H1 (cell line): ENCODE measurements around the gene C17orf113. TPM values are rescaled to one million over a fixed set of nuclear protein-coding genes. Genes with fewer than 3 reads are reported as not detected.

ENCODE experiments used
- CTCF ChIA-PET: fragments of 300-600 bp; sonication (Branson Sonifier 250); formaldehyde crosslinking; loops from one replicate; lab custom pipeline; 2021; ENCODE audit not compliant: partially characterized antibody; lab: Charles Lee
- POLR2A ChIA-PET: fragments of 300-600 bp; sonication (Branson Sonifier 250); formaldehyde crosslinking; loops from one replicate; lab custom pipeline; 2021; ENCODE audit warnings: inconsistent platforms; ENCODE audit not compliant: partially characterized antibody; lab: Charles Lee
- DNase-seq, 2 experiments: peaks; one replicate each; pipeline versions ENCODE4 v3.0.0 to v3.0.0-alpha.2; 2010 to 2022; ENCODE audit warnings: low spot score in 2 of 2, low read depth in 1 of 2, mixed read lengths in 1 of 2
- FAIRE-seq: peaks from 2 replicates; lab custom pipeline; 2011; peaks lifted over from hg19 to GRCh38; lab: Jason Lieb, UNC
- H2AFZ ChIP-seq: 2 replicates; pipeline ENCODE4 v1.8.1; 2012; ENCODE audit warnings: low read length, inconsistent platforms
- H2AK5ac ChIP-seq: 2 replicates; pipeline ENCODE4 v1.6.1; 2013; ENCODE audit warnings: low read depth, low read length
- H2BK120ac ChIP-seq: replicated peaks from 2 replicates; pipeline ENCODE3; 2013; ENCODE audit warnings: low read depth, low read length, inconsistent platforms
- H2BK12ac ChIP-seq: 2 replicates; pipeline ENCODE4 v1.6.1; 2013; ENCODE audit warnings: low read depth, low read length
- H2BK15ac ChIP-seq: 2 replicates; pipeline ENCODE4 v1.6.1; 2013; ENCODE audit warnings: low read length
- H2BK20ac ChIP-seq: 2 replicates; pipeline ENCODE4 v1.6.1; 2013; ENCODE audit warnings: low read length
- H2BK5ac ChIP-seq: 2 replicates; pipeline ENCODE4 v1.6.1; 2013; ENCODE audit warnings: low read depth, low read length
- H3K14ac ChIP-seq: 2 replicates; pipeline ENCODE4 v1.6.1; 2013; ENCODE audit warnings: inconsistent platforms; ENCODE audit not compliant: insufficient read length
- H3K18ac ChIP-seq: 2 replicates; pipeline ENCODE4 v1.6.1; 2013; ENCODE audit warnings: low read length; ENCODE audit errors: extremely low read depth
- H3K23ac ChIP-seq: 2 replicates; pipeline ENCODE4 v1.6.1; 2013; ENCODE audit warnings: inconsistent platforms; ENCODE audit not compliant: insufficient read length
- H3K23me2 ChIP-seq: 2 replicates; pipeline ENCODE4 v1.6.1; 2013; ENCODE audit warnings: low read depth, low read length
- H3K27ac ChIP-seq: 2 replicates; pipeline ENCODE4 v1.6.1; 2011; ENCODE audit warnings: low read depth, low read length, inconsistent platforms
- H3K27me3 ChIP-seq, 4 experiments: replicated peaks in 1 of 4; 1 replicate in 1 of 4; 2 replicates in 3 of 4; pipeline versions ENCODE4 v1.6.1 to v1.8.1; 2011 to 2013; ENCODE audit warnings: low read length in 3 of 4, mild to moderate bottlenecking in 3 of 4, inconsistent platforms in 2 of 4, mixed read lengths in 2 of 4, moderate library complexity in 1 of 4; ENCODE audit not compliant: control insufficient read depth in 3 of 4, insufficient read depth in 3 of 4; ENCODE audit errors: extremely low read depth in 1 of 4
- H3K36me3 ChIP-seq, 4 experiments: 2 replicates each; pipeline versions ENCODE4 v1.6.1 to v1.8.1; 2011 to 2013; ENCODE audit warnings: mild to moderate bottlenecking in 4 of 4, low read length in 3 of 4, moderate library complexity in 2 of 4, control low read depth in 1 of 4, inconsistent platforms in 1 of 4; ENCODE audit not compliant: insufficient read depth in 4 of 4, control insufficient read depth in 2 of 4
- H3K4ac ChIP-seq: replicated peaks from 2 replicates; pipeline ENCODE3; 2013; ENCODE audit warnings: low read length, low read depth, mixed read lengths, inconsistent platforms; ENCODE audit not compliant: insufficient read length
- H3K4me1 ChIP-seq, 4 experiments: replicated peaks in 1 of 4; 1 replicate in 1 of 4; 2 replicates in 3 of 4; pipeline versions ENCODE4 v1.6.1 to v1.8.1; 2011 to 2013; ENCODE audit warnings: low read length in 3 of 4, inconsistent platforms in 2 of 4, mixed read lengths in 1 of 4; ENCODE audit not compliant: insufficient read depth in 4 of 4, control insufficient read depth in 3 of 4
- H3K4me2 ChIP-seq, 2 experiments: 2 replicates each; pipeline versions ENCODE4 v1.6.1 to v1.8.1; 2011 to 2013; ENCODE audit warnings: low read depth in 2 of 2, low read length in 2 of 2, control low read depth in 1 of 2, inconsistent platforms in 1 of 2, mild to moderate bottlenecking in 1 of 2; ENCODE audit not compliant: insufficient read depth in 1 of 2
- H3K4me3 ChIP-seq, 4 experiments: fragments of 200-600, 300-600 bp in 1 of 4; sonication (generic), shearing (Covaris generic), sonication (Bioruptor Twin) in 1 of 4; 2 replicates each; pipeline versions ENCODE4 v1.5.1 to v1.8.1; 2011 to 2016; ENCODE audit warnings: low read length in 4 of 4, low read depth in 3 of 4, control low read depth in 2 of 4, inconsistent platforms in 2 of 4, mild to moderate bottlenecking in 2 of 4, mixed read lengths in 1 of 4, moderate library complexity in 1 of 4; ENCODE audit not compliant: insufficient read depth in 2 of 4; ENCODE audit errors: extremely low read depth in 1 of 4
- H3K56ac ChIP-seq: replicated peaks from 2 replicates; pipeline ENCODE3; 2013; ENCODE audit warnings: low read depth, mild to moderate bottlenecking, mixed read lengths, low read length, inconsistent platforms; ENCODE audit not compliant: insufficient read length
- H3K79me1 ChIP-seq: 2 replicates; pipeline ENCODE4 v1.6.1; 2013; ENCODE audit warnings: low read depth, low read length, control low read depth
- H3K79me2 ChIP-seq, 2 experiments: 2 replicates each; pipeline versions ENCODE4 v1.6.1 to v1.8.1; 2012 to 2013; ENCODE audit warnings: low read length in 2 of 2, mild to moderate bottlenecking in 2 of 2, inconsistent platforms in 1 of 2; ENCODE audit not compliant: insufficient read depth in 2 of 2, control insufficient read depth in 1 of 2
- H3K9ac ChIP-seq, 4 experiments: replicated peaks in 1 of 4; 1 replicate in 1 of 4; 2 replicates in 3 of 4; pipeline versions ENCODE4 v1.6.1 to v1.8.1; 2011 to 2013; ENCODE audit warnings: low read depth in 3 of 4, low read length in 3 of 4, control low read depth in 2 of 4, mild to moderate bottlenecking in 2 of 4, moderate library complexity in 2 of 4, inconsistent platforms in 1 of 4; ENCODE audit errors: extremely low read depth in 1 of 4
- H3K9me3 ChIP-seq, 2 experiments: 2 replicates each; pipeline versions ENCODE4 v1.6.1 to v1.8.1; 2012 to 2013; ENCODE audit warnings: mild to moderate bottlenecking in 2 of 2, moderate library complexity in 2 of 2, control low read depth in 1 of 2, inconsistent platforms in 1 of 2, low read depth in 1 of 2, low read length in 1 of 2, mixed read lengths in 1 of 2; ENCODE audit not compliant: insufficient read depth in 2 of 2
- H4K20me1 ChIP-seq, 2 experiments: replicated peaks in 1 of 2; 2 replicates each; pipeline versions ENCODE3 to v1.8.1; 2011 to 2013; ENCODE audit warnings: inconsistent platforms in 2 of 2, low read length in 2 of 2, mild to moderate bottlenecking in 1 of 2; ENCODE audit not compliant: insufficient read depth in 2 of 2, control insufficient read depth in 1 of 2
- H4K5ac ChIP-seq: 2 replicates; pipeline ENCODE4 v1.6.1; 2013; ENCODE audit warnings: low read length, low read depth, mixed read lengths, inconsistent platforms; ENCODE audit not compliant: insufficient read length
- H4K8ac ChIP-seq: 2 replicates; pipeline ENCODE4 v1.8.0; 2013; ENCODE audit warnings: mild to moderate bottlenecking, moderate library complexity, low read length, inconsistent platforms; ENCODE audit not compliant: insufficient read depth; ENCODE audit errors: extremely low read depth
- H4K91ac ChIP-seq: replicated peaks from 2 replicates; pipeline ENCODE3; 2013; ENCODE audit warnings: low read length, mixed read lengths, inconsistent platforms; ENCODE audit not compliant: insufficient read length
- ASH2L ChIP-seq: fragments of 200-600, 300-600 bp; sonication (generic); IDR thresholded peaks from one replicate; pipeline ENCODE4 v1.7.1; 2017; ENCODE audit warnings: low read length
- CHD1 ChIP-seq: IDR thresholded peaks from 2 replicates; pipeline ENCODE4 v1.6.1; 2012; ENCODE audit warnings: low read depth, low read length, improper control_type of control experiment
- CTCF ChIP-seq, 3 experiments: IDR thresholded peaks; 1 replicate in 2 of 3; 2 replicates in 1 of 3; pipeline versions ENCODE4 v1.5.1 to v1.6.1; 2011; ENCODE audit warnings: low read length in 3 of 3, mild to moderate bottlenecking in 3 of 3, inconsistent platforms in 2 of 3, low read depth in 1 of 3, moderate library complexity in 1 of 3; ENCODE audit not compliant: insufficient read depth in 1 of 3; ENCODE audit errors: control extremely low read depth in 1 of 3
- FOSL1 ChIP-seq: IDR thresholded peaks from 2 replicates; pipeline ENCODE4 v1.6.1; 2011; ENCODE audit warnings: mild to moderate bottlenecking, low read depth, low read length, moderate library complexity; ENCODE audit not compliant: insufficient read depth
- HDAC2 ChIP-seq, 2 experiments: fragments of 300-600 bp in 1 of 2; sonication (generic) in 1 of 2; IDR thresholded peaks; 2 replicates each; pipeline ENCODE4 v1.6.1; 2011 to 2012; ENCODE audit warnings: low read depth in 2 of 2, low read length in 2 of 2, mild to moderate bottlenecking in 2 of 2, moderate library complexity in 2 of 2, borderline replicate concordance in 1 of 2, inconsistent platforms in 1 of 2
- RAD21 ChIP-seq, 2 experiments: IDR thresholded peaks in 1 of 2; conservative IDR thresholded peaks in 1 of 2; 2 replicates each; pipeline ENCODE4 v1.6.1; 2011; ENCODE audit warnings: low read depth in 2 of 2, low read length in 2 of 2, improper control_type of control experiment in 1 of 2, inconsistent platforms in 1 of 2, mild to moderate bottlenecking in 1 of 2, moderate library complexity in 1 of 2
- SIRT6 ChIP-seq: IDR thresholded peaks from one replicate; pipeline ENCODE4 v1.7.1; 2012; ENCODE audit warnings: low read length, inconsistent platforms
- ZNF274 ChIP-seq: IDR thresholded peaks from 2 replicates; pipeline ENCODE4 v1.7.0; 2012; ENCODE audit warnings: low read length, borderline replicate concordance; ENCODE audit errors: extremely low read depth
- WGBS, 2 experiments: shearing (Covaris generic) in 1 of 2; methylation state at CpG; one replicate each; pipeline versions ENCODE4 v1.1.6 to v1.1.7; 2013 to 2015; ENCODE audit warnings: low lambda C conversion rate in 2 of 2, mixed read lengths in 2 of 2, inconsistent platforms in 1 of 2, low coverage in 1 of 2, missing lambda C conversion rate in 1 of 2; ENCODE audit not compliant: insufficient replicate concordance in 2 of 2, insufficient coverage in 1 of 2, insufficient read length in 1 of 2; ENCODE audit errors: extremely low coverage in 1 of 2, missing lambda C conversion rate in 1 of 2; 5-methylcytosine and 5-hydroxymethylcytosine counted together
- polyA plus RNA-seq, 7 experiments: library from polyadenylated mRNA; depleted of rRNA in 3 of 7; stranded (reverse) in 5 of 7; unstranded in 2 of 7; fragments of >200 nt in 5 of 7; fragments of 200-250 nt in 2 of 7; gene quantifications; 1 replicate in 5 of 7; 2 replicates in 1 of 7; 4 replicates in 1 of 7; pipeline versions ENCODE4 v1.2.1 to v1.2.3, GENCODE V29; 2011 to 2013; ENCODE audit warnings: missing spikeins in 2 of 7, mixed read lengths in 2 of 7
- total RNA-seq: library from RNA; stranded (reverse); fragmentation: NEBNext Ultra II Directional; extraction: Animal tissue kit (Norgen Biotek cat#: 25700); gene quantifications from 2 replicates; pipeline ENCODE4 v1.2.1, GENCODE V29; 2021

The C17orf113 gene
- total and polyA plus RNA-seq, 2 of the 8 experiments (the other 6 are each of a cell fraction or from before 2014, with no cell fraction given), result 1.0 to 1.4 TPM

GRCh38 chr17:42009170-42009569 lies 41.2 kb downstream of the C17orf113 start:
- CTCF ChIA-PET, result interaction anchor here (0.6 to 3.4 kb wide), 10 partner anchors 8 to 1894 kb away, joined by 3 to 15 read pairs (median 4); partner anchors contain the start of genes DNAJC7, KAT2A and NKIRAS2
- POLR2A ChIA-PET, result interaction anchor here (0.8 to 2.7 kb wide), 6 partner anchors 9 to 43 kb away, joined by 3 to 6 read pairs (median 4); partner anchors contain the start of gene DNAJC7

More at GRCh38 chr17:42009170-42009569, 41.2 kb downstream of the C17orf113 start:
- Histone ChIP-seq H2AK5ac (peak overlapping the region; percentile 4; the same call in 1 of the 2 replicates), H2AFZ (no peak overlapping the region)
- no peak for DNase-seq
- WGBS, 2 experiments, result 88% methylated on average over 4 of the region's 4 CpGs; no CpG with 5 or more reads in 1 of the 2 experiments
- no peak for TF ChIP-seq SIRT6
- peak; percentile 13 to 44; a peak in 3 of 4 replicates for TF ChIP-seq RAD21 (IDR thresholded peaks at IDR 0.05 in 1 of 2, conservative IDR thresholded peaks at IDR 0.05 in 1 of 2; ENCODE audit: low read depth in 2 of 2, low read length in 2 of 2)
- TF ChIP-seq ASH2L, result no peak
- TF ChIP-seq ZNF274, result no peak
- no peak for TF ChIP-seq HDAC2 (IDR thresholded peaks at IDR 0.05; ENCODE audit: borderline replicate concordance in 1 of 2, low read depth in 2 of 2, low read length in 2 of 2)
- no peak for TF ChIP-seq CHD1
- peak; percentile 14 to 57 (median 37); a peak in 3 of 4 replicates for TF ChIP-seq CTCF (IDR thresholded peaks at IDR 0.05; ENCODE audit: control extremely low read depth in 1 of 3, insufficient read depth in 1 of 3, low read depth in 1 of 3, low read length in 3 of 3)
- no peak for TF ChIP-seq FOSL1
- TF ChIP-seq, all 59 proteins: peak for 2
- Histone ChIP-seq H4K20me1 (peaks cover 2 to 10% of the 10 kb centered on the region in 2 experiments), H3K9ac (no peak overlapping the region), H3K4me3 (no peak overlapping the region), H3K18ac (no peak overlapping the region), H3K14ac (no peak overlapping the region), H3K4me2 (no peak overlapping the region), H2BK15ac (no peak overlapping the region), H2BK20ac (no peak overlapping the region), H3K9me3 (no peaks in the 10 kb centered on the region), H3K23me2 (no peaks in the 10 kb centered on the region), H2BK5ac (no peak overlapping the region), H3K27ac (no peak overlapping the region), H3K4me1 (peaks cover 6 to 19% (median 12%) of the 10 kb centered on the region in 4 experiments), H3K27me3 (no peaks in the 10 kb centered on the region), H3K4ac (no peak overlapping the region), H4K91ac (no peak overlapping the region), H3K56ac (no peak overlapping the region), H3K36me3 (no peaks in the 10 kb centered on the region), H4K5ac (no peak overlapping the region), H4K8ac (no peak overlapping the region), H2BK12ac (peak overlapping the region; percentile 17; the same call in 1 of the 2 replicates), H3K79me2 (peaks cover 46 to 97% of the 10 kb centered on the region in 2 experiments), H3K79me1 (no peaks in the 10 kb centered on the region; the same call in 1 of the 2 replicates), H3K23ac (no peak overlapping the region), H2BK120ac (no peak overlapping the region)
- no peak for FAIRE-seq
